ENCODE data around the gene GSX1. TPM values are rescaled to one million over a fixed set of nuclear protein-coding genes. Genes with fewer than 3 reads are reported as not detected.

The GSX1 gene
- total RNA-seq, 4 donors from 2014 or later = not detected

- TF ChIP-seq CTCF (IDR thresholded peaks at IDR 0.05; ENCODE audit: low read depth) = no peak
These were observed 47.7 kb downstream of the GSX1 start for GRCh38 chr13:27839809-27840467.

- TF ChIP-seq CTCF (IDR thresholded peaks at IDR 0.05; ENCODE audit: low read depth) = no peak
These were observed 50.3 kb downstream of the GSX1 start for GRCh38 chr13:27842571-27842970.

Small RNA genes within 50 kb of the gene (small RNA-seq; reads per million reads assigned to genes)
- not detected for gene RNU6-73P

Other genes with a start within 250 kb of the GSX1 start
- gene LNX2, start 172.0 kb upstream of the GSX1 start, total RNA-seq = 10 to 100 TPM in 1 of 4 donors, 1 to 10 TPM in 3; 4.7 to 10.7 (median 7.3) TPM
- gene POLR1D, start 170.6 kb upstream of the GSX1 start, total RNA-seq = 100 to 1,000 TPM in 1 of 4 donors, 10 to 100 TPM in 3; 78.0 to 105 (median 92.1) TPM
- not detected for gene PDX1, start 127.5 kb downstream of the GSX1 start, total RNA-seq
- gene CDX2, start 176.8 kb downstream of the GSX1 start, total RNA-seq = not detected
- 1 to 10 TPM in 1 of 4 donors, not detected in 3; 1.7 TPM for gene URAD, start 196.2 kb downstream of the GSX1 start, total RNA-seq

Measured in subcutaneous adipose tissue (tissue), 4 donors.